NCI-H748 treated with DMSO at 0.1 percent for 48 hours (cell line): ENCODE results near the gene PSEN1.

ENCODE experiments used
- DNase-seq: peaks from one replicate; lab custom pipeline; 2025; lab: John Stamatoyannopoulos, UW

PSEN1 gene

GRCh38 chr14:73254247-73255004, 118.1 kb downstream of the PSEN1 start:
- no peak for DNase-seq

DNA sequence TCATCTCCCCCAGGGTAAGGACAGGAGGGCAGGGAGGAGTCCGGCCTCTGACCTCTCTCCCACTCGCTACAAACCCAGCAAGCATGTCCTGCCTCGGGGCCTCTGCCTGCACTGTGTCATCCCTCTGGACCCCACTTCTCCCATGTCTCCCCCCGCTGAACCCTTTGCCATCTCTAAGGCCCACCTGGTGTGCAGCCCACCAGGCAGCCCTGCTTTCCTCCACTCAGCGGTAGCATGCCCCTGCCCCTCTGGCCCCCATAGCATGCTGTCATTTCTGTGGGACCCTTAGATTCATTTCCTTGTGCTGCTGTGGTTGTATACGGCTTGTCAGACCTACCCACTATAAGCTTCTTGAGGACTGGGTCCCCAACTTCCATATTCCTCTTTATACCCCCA, 118.7 kb downstream of the PSEN1 start:
- no peak for DNase-seq

DNA sequence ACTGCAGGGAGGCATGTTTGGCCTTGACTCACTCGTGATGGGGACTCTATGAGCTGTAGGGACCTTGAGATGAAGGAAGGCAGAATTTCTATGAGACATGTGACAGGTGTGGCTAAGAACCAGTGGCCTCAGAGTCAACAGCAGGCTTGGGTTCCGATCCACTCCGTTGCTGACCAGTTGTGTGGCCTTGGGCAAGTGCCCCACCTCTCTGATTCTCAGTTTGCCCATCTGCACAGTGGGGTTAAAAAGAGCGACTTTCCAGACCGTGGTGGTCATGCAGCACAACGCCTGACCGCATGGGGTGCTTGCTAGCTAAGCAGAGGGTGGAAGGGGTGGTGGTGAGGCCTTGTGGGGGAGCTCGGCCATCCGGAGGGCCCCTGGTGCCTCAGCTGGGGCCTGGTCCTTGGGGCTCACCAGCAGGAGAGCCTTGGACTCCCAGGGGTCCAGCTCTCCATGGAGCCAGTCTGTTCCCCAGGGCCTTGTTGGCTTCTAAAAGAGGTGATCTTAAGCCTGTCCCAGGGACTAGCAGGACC, 119.5 kb downstream of the PSEN1 start:
- DNase-seq: no peak

GRCh38 chr14:73258076-73258475, 121.8 kb downstream of the PSEN1 start:
- no peak for DNase-seq

- DNase-seq: no peak
These were observed 122.7 kb downstream of the PSEN1 start for GRCh38 chr14:73258845-73259611.

DNA sequence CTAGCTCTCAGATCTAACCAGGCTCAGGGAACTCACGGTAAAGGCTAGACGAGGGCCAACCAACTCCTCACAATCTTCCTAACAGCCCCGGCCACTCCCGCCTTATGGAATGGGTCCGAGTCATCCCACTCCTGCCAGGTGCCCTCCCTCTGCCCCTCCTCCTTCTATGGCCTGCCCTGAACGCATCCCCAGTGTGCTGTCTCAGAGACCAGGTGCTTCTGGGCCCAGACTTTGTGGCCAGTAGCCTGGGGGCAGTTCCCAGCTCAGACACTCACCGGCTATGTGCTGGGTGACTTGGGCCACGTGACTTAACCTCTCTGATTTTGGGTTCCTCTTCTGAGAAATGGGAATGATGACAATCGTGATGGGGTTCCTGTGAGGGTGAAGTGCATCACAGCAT, 123.5 kb downstream of the PSEN1 start:
- DNase-seq: no peak

GRCh38 chr14:73260574-73260973, 124.3 kb downstream of the PSEN1 start:
- no peak for DNase-seq

DNA sequence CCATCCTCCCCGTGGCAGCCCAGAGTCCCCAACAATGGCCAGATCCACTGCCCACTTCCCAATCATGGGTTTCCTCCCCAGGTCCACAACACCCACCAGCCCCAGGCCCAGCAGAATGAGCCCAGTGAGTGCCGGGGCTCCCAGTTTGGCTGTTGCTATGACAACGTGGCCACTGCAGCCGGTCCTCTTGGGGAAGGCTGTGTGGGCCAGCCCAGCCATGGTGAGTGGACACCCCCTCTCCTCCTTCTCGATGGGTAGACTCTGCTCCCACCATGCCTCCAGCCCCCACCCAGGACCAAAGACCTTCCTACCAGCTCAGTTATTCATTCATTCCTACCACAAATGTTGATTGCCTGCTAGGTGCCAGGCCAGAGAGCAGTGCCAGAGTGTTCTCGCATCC, 124.8 kb downstream of the PSEN1 start:
- DNase-seq: no peak

DNA sequence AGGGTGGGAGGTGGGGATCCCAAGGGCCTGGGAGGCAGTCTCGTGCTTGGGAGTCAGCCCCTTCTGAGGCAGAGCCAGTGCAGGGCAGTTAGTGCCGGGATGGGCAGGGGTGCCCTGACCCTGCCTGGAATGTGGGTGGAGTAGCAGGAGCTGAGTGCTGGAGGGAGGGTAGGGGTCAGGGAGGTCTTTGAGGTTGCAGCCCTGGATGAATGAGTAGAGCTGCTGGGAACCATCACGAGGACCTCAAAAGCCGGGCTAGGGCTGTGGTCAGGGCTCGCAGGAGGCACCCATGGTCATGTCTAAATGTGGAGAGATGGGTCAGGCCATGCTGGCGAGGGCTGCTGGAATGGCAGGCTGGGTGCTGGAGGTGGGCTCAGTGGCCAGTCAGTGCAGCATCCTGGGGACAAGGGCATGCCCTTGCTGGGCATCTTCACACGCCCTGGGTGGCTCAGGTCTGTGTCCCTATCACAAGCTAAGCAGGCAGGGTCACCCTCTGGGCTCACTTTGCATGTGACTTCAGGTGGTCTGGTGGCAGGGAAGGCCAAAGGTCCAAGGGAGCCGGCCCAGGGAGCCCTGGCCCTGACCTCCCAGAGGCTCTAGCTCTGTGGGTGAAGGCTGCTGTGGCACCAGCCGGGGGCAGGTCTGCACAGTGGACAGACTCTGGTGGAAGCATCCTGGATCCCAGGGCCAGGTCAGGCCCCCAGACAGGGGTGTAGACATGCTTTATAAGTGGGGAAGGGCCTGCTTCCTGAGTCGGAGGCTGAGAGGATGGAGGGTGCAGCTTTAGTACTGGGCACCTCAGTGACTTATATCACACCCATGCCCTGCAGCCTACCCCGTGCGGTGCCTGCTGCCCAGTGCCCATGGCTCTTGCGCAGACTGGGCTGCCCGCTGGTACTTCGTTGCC, 125.5 kb downstream of the PSEN1 start:
- no peak for DNase-seq

GRCh38 chr14:73262427-73263183, 126.3 kb downstream of the PSEN1 start:
- DNase-seq: no peak

DNA sequence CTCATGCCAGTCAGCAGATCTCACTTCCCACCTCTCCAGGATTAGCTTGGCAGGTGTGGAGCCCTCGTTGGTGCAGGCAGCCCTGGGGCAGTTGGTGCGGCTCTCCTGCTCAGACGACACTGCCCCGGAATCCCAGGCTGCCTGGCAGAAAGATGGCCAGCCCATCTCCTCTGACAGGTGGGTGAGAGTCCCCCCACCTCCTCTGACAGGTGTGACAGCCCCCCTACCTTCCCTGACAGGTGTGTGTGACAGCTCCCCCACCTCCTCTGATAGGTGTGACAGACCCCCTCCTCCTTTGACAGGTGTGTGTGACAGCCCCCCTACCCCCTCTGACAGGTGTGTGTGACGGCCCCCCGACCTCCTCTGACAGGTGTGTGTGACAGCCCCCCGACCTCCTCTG, 127.3 kb downstream of the PSEN1 start:
- no peak for DNase-seq

- no peak for DNase-seq
These were observed 128.0 kb downstream of the PSEN1 start for GRCh38 chr14:73264080-73264884.

DNA sequence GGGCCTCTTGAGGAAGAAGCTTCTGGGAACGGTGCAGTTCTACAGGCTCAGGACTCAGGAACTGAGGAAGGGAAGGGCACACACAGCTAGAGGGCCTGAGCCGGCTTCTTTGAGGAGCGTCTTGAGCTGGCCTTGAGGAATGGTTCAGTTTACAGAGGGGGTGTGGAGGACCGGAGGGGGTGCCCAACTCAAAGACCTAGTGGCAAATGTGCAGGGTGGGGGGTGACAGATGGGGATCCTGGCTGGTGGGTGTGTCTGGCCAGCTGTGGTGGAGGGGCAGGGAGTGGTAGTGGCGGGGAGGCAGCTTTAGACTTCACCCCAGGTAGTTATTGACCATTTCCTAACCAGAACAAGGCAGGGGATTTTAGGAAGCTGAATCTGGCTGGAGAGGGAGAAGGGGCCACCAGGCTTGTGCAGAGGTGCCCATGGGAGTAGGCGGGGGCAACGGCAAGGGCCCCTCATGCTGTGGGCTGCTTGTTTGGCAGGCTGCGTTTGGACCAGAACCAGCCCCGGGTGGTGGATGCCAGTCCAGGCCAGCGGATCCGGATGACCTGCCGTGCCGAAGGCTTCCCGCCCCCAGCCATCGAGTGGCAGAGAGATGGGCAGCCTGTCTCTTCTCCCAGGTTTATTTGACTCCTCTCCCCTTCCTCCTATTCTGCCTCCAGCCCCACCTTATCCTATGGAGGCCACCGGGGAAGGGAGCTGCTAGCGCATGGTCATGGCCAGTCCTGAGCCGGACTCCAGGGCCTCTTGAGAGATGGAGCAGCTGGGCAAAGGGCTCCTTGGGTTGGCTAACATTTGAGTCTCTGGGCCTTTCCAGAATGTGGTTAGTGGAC, 128.8 kb downstream of the PSEN1 start:
- DNase-seq: no peak

DNA sequence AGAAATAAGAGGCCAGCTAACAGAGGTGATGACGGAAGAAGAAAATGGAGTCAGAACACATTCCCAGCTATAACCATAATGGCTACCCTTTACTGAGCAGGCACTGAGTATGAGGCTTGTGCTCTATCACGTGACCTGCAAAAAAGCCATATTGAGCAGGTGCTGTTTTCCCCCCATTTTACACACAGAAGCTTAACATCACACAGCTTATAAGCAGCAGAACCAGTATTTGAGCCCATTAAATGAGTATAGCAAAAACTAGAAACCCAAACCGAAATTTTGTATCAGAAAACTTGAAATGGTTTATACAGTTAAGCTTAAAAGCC, 129.4 kb downstream of the PSEN1 start:
- no peak for DNase-seq

DNA sequence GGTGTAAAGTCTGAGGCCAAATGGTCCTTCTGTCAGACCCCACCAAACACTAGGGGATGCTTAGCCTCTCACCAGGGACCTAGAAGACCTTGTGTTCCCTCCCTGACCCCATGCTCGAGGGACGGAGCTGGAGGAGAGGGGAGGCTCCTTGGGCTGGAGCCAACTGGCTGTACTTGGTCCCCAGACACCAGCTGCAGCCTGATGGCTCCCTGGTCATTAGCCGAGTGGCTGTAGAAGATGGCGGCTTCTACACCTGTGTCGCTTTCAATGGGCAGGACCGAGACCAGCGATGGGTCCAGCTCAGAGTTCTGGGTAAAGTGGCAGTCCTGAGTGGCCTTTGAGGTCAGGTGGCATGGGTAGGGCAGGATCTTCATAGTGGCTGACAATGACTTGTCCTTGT, 130.0 kb downstream of the PSEN1 start:
- no peak for DNase-seq

- no peak for DNase-seq
These were observed 131.2 kb downstream of the PSEN1 start for GRCh38 chr14:73267474-73267873.

GRCh38 chr14:73269729-73270531, 133.6 kb downstream of the PSEN1 start:
- no peak for DNase-seq

DNA sequence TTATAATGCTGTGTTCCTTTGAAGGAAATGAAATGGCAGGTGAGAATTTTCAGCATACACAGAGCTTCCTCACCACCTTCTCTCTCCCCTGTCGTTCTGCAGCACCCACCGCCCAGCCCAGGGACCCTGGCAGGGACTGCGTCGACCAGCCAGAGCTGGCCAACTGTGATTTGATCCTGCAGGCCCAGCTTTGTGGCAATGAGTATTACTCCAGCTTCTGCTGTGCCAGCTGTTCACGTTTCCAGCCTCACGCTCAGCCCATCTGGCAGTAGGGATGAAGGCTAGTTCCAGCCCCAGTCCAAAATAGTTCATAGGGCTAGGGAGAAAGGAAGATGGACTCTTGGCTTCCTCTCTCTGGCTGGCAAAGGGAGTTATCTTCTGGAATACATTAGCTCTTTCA, 136.1 kb downstream of the PSEN1 start:
- no peak for DNase-seq
